B cell (primary cell): ENCODE results near the gene PARD3B. TPM values are rescaled to one million over a fixed set of nuclear protein-coding genes. Genes with fewer than 3 reads are reported as not detected.

Source experiments
- ATAC-seq: fragments of 200-7000 bp; cut with Tn5 transposase; one replicate; pipeline ENCODE4 v1.10.0; 2021; ENCODE audit warnings: low read depth, mild to moderate bottlenecking, moderate number of reproducible peaks, moderate library complexity
- CTCF ChIA-PET: fragments of 350-600 bp; sonication (Branson Sonifier 250); formaldehyde crosslinking; loops from one replicate; lab custom pipeline; 2021; ENCODE audit warnings: antibody characterized with exemption, inconsistent platforms; lab: Charles Lee
- POLR2A ChIA-PET: fragments of 350-600 bp; sonication (Branson Sonifier 250); formaldehyde crosslinking; loops from one replicate; lab custom pipeline; 2021; ENCODE audit warnings: antibody characterized with exemption; lab: Charles Lee
- DNase-seq: peaks from one replicate; pipeline ENCODE4 v3.0.0; 2013
- H2AFZ ChIP-seq: 2 replicates; pipeline ENCODE4 v1.6.1; 2012; ENCODE audit warnings: mild to moderate bottlenecking, low read depth, low read length; ENCODE audit not compliant: insufficient read depth, poor library complexity, severe bottlenecking
- H3K27ac ChIP-seq, 2 donors: 1 replicate in 1 of 2; 2 replicates in 1 of 2; pipeline ENCODE4 v1.5.1; 2012 to 2013; ENCODE audit warnings: low read length in 2 of 2, mild to moderate bottlenecking in 2 of 2, moderate library complexity in 1 of 2
- H3K27me3 ChIP-seq, 4 experiments: fragments of 200-600 bp in 1 of 4; sonication (generic) in 1 of 4; replicated peaks in 1 of 4; 1 replicate in 2 of 4; 2 replicates in 2 of 4; pipeline versions ENCODE4 v1.6.1 to v1.7.0; 2013 to 2016; ENCODE audit warnings: low read length in 3 of 4, mild to moderate bottlenecking in 2 of 4, mixed read lengths in 1 of 4, moderate library complexity in 1 of 4; ENCODE audit not compliant: insufficient read depth in 4 of 4, control insufficient read depth in 3 of 4; ENCODE audit errors: control extremely low read depth in 1 of 4
- H3K36me3 ChIP-seq, 2 experiments: replicated peaks in 1 of 2; 1 replicate in 1 of 2; 2 replicates in 1 of 2; pipeline versions ENCODE4 v1.6.1 to v1.7.1; 2013; ENCODE audit warnings: low read length in 1 of 2; ENCODE audit not compliant: insufficient read depth in 2 of 2, control insufficient read depth in 1 of 2; ENCODE audit errors: control extremely low read depth in 1 of 2, extremely low read depth in 1 of 2
- H3K4me1 ChIP-seq, 2 donors: fragments of 200-600 bp in 1 of 2; sonication (generic) in 1 of 2; 1 replicate in 1 of 2; 2 replicates in 1 of 2; pipeline versions ENCODE4 v1.5.1 to v1.6.1; 2013 to 2017; ENCODE audit warnings: low read length in 2 of 2; ENCODE audit not compliant: control insufficient read depth in 2 of 2, insufficient read depth in 2 of 2
- H3K4me2 ChIP-seq: replicated peaks from 2 replicates; pipeline ENCODE3; 2012; ENCODE audit warnings: mild to moderate bottlenecking, low read depth, low read length; ENCODE audit not compliant: poor library complexity, severe bottlenecking
- H3K4me3 ChIP-seq, 5 experiments: fragments of 200-600 bp in 1 of 5; sonication (generic) in 1 of 5; 1 replicate in 3 of 5; 2 replicates in 2 of 5; pipeline versions ENCODE4 v1.5.1 to v1.7.0; 2011 to 2016; ENCODE audit warnings: low read length in 4 of 5, mild to moderate bottlenecking in 4 of 5, low read depth in 2 of 5, control low read depth in 1 of 5, moderate library complexity in 1 of 5; ENCODE audit not compliant: insufficient read depth in 1 of 5; ENCODE audit errors: control extremely low read depth in 1 of 5, extremely low read depth in 1 of 5
- H3K79me2 ChIP-seq: fragments of 200-600 bp; sonication (generic); one replicate; pipeline ENCODE4 v1.6.0; 2016; ENCODE audit warnings: low read length; ENCODE audit not compliant: control insufficient read depth, insufficient read depth
- H3K9ac ChIP-seq: fragments of 200-600 bp; sonication (generic); 2 replicates; pipeline ENCODE4 v1.6.1; 2017; ENCODE audit warnings: mild to moderate bottlenecking, low read length, moderate library complexity
- H3K9me3 ChIP-seq, 3 donors: one replicate each; pipeline versions ENCODE4 v1.6.1 to v1.7.1; 2013; ENCODE audit warnings: low read length in 2 of 3; ENCODE audit not compliant: control insufficient read depth in 2 of 3, insufficient read depth in 1 of 3; ENCODE audit errors: control extremely low read depth in 1 of 3
- H4K20me1 ChIP-seq: 2 replicates; pipeline ENCODE4 v1.6.0; 2012; ENCODE audit warnings: mild to moderate bottlenecking, low read length; ENCODE audit not compliant: insufficient read depth, control insufficient read depth, poor library complexity, severe bottlenecking
- H3K27ac Mint-ChIP-seq: one replicate; pipeline ENCODE4 v1.8.0; 2021; ENCODE audit warnings: mixed read lengths
- H3K27me3 Mint-ChIP-seq: one replicate; pipeline ENCODE4 v1.8.0; 2021; ENCODE audit warnings: mixed read lengths
- H3K4me1 Mint-ChIP-seq: one replicate; pipeline ENCODE4 v1.8.0; 2021; ENCODE audit warnings: mixed read lengths
- H3K4me3 Mint-ChIP-seq: one replicate; pipeline ENCODE4 v1.8.0; 2021; ENCODE audit warnings: mixed read lengths
- H3K9me3 Mint-ChIP-seq: one replicate; pipeline ENCODE4 v1.8.0; 2022; ENCODE audit warnings: mixed read lengths; ENCODE audit not compliant: insufficient read depth
- EZH2 ChIP-seq: IDR thresholded peaks from 2 replicates; pipeline ENCODE4 v1.6.1; 2012; ENCODE audit warnings: borderline replicate concordance, low read depth, mild to moderate bottlenecking, moderate library complexity, low read length; ENCODE audit not compliant: insufficient read depth, poor library complexity, severe bottlenecking
- WGBS: methylation state at CpG from one replicate; pipeline ENCODE4 v1.1.5; 2013; ENCODE audit warnings: missing lambda C conversion rate; ENCODE audit not compliant: insufficient coverage; 5-methylcytosine and 5-hydroxymethylcytosine counted together
- intact Hi-C: fragments of 100-400 bp; cut with micrococcal nuclease; formaldehyde crosslinking; loops from one replicate; pipeline ENCODE4 v1.10.0; 2022
- polyA plus RNA-seq: library from polyadenylated mRNA; depleted of rRNA; stranded (reverse); fragments of >200 nt; gene quantifications from 2 replicates; pipeline ENCODE4 v1.2.3, GENCODE V29; 2012
- total RNA-seq, 2 donors: library from RNA; stranded (reverse); fragments of 120-200 nt in 1 of 2; gene quantifications; 1 replicate in 1 of 2; 2 replicates in 1 of 2; pipeline versions ENCODE4 v1.2.3 to v1.2.4, GENCODE V29; 2013 to 2022
- TF ChIP-seq, protein P1 (sequence below): fragments of 200-600 bp; IDR thresholded peaks from one replicate; pipeline ENCODE4 v1.8.0; 2022; ENCODE audit warnings: antibody characterized with exemption, mild to moderate bottlenecking

The PARD3B gene
- total and polyA plus RNA-seq, 2 donors (not counting 1 experiment from before 2014, with no cell fraction given) = not detected

DNA sequence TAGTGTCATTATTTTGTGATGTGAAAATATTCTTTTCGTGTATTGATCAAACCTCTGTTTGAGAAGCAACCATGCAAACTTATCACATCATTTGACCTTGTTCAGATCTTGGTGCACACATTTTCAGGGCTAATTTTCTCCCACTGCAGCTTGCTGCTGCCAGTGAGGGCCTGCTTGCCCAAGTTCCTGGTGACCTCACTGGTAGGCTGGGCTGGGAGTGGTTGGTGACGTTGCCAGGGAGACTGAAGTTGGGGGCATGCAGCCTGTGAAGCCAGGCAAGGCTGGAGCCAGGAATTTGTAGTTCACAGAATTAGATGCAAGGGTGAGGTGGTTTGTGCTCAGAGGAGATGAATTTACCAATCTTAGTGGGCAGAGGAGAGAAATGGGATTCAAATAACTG lies 38.5 kb downstream of the PARD3B start:
- Mint-ChIP-seq H3K27me3 (no peaks in the 10 kb centered on the region), H3K4me3 (no peak overlapping the region), H3K4me1 (no peaks in the 10 kb centered on the region), H3K9me3 (peaks cover 5% of the 10 kb centered on the region), H3K27ac (no peak overlapping the region)
- Histone ChIP-seq H3K79me2 (no peaks in the 10 kb centered on the region), H3K4me3 (no peak overlapping the region), H3K36me3 (no peaks in the 10 kb centered on the region), H4K20me1 (no peaks in the 10 kb centered on the region), H3K9ac (no peak overlapping the region), H3K27me3 (no peaks in the 10 kb centered on the region), H2AFZ (no peak overlapping the region), H3K27ac (no peak overlapping the region), H3K9me3 (no peaks in the 10 kb centered on the region), H3K4me2 (no peak overlapping the region), H3K4me1 (no peaks in the 10 kb centered on the region)
- POLR2A ChIA-PET = no interaction called here
- no peak for ATAC-seq
- CTCF ChIA-PET = no interaction called here
- no peak for TF ChIP-seq EZH2
- TF ChIP-seq, protein P1, sequence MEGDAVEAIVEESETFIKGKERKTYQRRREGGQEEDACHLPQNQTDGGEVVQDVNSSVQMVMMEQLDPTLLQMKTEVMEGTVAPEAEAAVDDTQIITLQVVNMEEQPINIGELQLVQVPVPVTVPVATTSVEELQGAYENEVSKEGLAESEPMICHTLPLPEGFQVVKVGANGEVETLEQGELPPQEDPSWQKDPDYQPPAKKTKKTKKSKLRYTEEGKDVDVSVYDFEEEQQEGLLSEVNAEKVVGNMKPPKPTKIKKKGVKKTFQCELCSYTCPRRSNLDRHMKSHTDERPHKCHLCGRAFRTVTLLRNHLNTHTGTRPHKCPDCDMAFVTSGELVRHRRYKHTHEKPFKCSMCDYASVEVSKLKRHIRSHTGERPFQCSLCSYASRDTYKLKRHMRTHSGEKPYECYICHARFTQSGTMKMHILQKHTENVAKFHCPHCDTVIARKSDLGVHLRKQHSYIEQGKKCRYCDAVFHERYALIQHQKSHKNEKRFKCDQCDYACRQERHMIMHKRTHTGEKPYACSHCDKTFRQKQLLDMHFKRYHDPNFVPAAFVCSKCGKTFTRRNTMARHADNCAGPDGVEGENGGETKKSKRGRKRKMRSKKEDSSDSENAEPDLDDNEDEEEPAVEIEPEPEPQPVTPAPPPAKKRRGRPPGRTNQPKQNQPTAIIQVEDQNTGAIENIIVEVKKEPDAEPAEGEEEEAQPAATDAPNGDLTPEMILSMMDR = no peak
- intact Hi-C loops = no loop called here
- WGBS = 85% methylated on average over 1 of the region's 2 CpGs
- DNase-seq = no peak

DNA sequence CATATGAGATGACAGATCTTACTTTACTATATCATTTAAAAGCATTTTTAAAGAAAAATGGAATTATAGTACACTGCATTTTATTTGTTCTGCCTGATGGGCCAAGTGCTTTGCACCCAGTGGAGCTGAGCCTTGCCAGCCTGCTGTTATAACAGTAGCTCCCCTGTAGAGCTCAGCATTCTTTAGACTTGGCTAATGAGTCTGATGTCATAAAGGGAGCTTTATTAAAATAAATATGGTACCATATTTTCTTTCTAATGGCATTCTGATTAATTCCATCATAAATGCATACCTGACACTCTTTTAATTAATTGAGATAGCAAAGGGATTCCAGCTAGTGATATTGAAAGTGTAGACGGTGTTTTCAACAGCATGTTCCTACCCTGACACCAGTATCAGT lies 40.7 kb downstream of the PARD3B start:
- Histone ChIP-seq H4K20me1 (no peaks in the 10 kb centered on the region), H3K79me2 (no peaks in the 10 kb centered on the region), H3K9me3 (peaks cover 0 to 5% (median 3%) of the 10 kb centered on the region in 3 donors), H3K9ac (no peak overlapping the region), H3K27me3 (no peaks in the 10 kb centered on the region), H2AFZ (no peak overlapping the region), H3K27ac (no peak overlapping the region), H3K4me2 (no peak overlapping the region), H3K4me3 (no peak overlapping the region), H3K4me1 (no peaks in the 10 kb centered on the region), H3K36me3 (no peaks in the 10 kb centered on the region)
- TF ChIP-seq, protein P1 = no peak
- no peak for TF ChIP-seq EZH2
- H3K27ac Mint-ChIP-seq = no peak overlapping the region
- no peaks in the 10 kb centered on the region for H3K4me1 Mint-ChIP-seq
- H3K27me3 Mint-ChIP-seq = no peaks in the 10 kb centered on the region
- intact Hi-C loops = no loop called here
- no peak overlapping the region for H3K4me3 Mint-ChIP-seq
- ATAC-seq (no peak), DNase-seq (no peak)
- WGBS = no CpG with 5 or more reads among the region's 1 CpG
- CTCF ChIA-PET = no interaction called here
- peaks cover 9% of the 10 kb centered on the region for H3K9me3 Mint-ChIP-seq
- POLR2A ChIA-PET = no interaction called here
